HG03575 (cell line): Measurements from ENCODE around the gene GADD45G.

Experiments
- ATAC-seq: cut with Tn5 transposase; IDR thresholded peaks from one replicate; pipeline ENCODE4 v1.9.1; 2021; ENCODE audit not compliant: unreplicated experiment, insufficient number of reproducible peaks, low FRiP score; ENCODE audit errors: extremely low read depth

The GADD45G gene

DNA sequence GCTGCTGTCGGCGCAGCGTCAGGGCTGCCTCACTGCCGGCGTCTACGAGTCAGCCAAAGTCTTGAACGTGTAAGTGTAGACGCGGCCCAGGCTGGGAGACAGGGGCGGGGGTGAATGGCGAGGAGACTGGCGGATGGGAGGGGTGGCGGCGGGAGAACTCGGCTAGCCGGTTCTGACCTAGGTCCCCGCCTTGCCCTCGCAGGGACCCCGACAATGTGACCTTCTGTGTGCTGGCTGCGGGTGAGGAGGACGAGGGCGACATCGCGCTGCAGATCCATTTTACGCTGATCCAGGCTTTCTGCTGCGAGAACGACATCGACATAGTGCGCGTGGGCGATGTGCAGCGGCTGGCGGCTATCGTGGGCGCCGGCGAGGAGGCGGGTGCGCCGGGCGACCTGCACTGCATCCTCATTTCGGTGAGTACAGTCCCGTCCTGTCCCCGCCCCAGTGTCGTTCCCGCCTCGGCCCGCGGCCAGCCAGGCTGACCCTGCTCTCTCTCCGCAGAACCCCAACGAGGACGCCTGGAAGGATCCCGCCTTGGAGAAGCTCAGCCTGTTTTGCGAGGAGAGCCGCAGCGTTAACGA lies 745 bp downstream of the GADD45G start:
- ATAC-seq, result no peak

DNA sequence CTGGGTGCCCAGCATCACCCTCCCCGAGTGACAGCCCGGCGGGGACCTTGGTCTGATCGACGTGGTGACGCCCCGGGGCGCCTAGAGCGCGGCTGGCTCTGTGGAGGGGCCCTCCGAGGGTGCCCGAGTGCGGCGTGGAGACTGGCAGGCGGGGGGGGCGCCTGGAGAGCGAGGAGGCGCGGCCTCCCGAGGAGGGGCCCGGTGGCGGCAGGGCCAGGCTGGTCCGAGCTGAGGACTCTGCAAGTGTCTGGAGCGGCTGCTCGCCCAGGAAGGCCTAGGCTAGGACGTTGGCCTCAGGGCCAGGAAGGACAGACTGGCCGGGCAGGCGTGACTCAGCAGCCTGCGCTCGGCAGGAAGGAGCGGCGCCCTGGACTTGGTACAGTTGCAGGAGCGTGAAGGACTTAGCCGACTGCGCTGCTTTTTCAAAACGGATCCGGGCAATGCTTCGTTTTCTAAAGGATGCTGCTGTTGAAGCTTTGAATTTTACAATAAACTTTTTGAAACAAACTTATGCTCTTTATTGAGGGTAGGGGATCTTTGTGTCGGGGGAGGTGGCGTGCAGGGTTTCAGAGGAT lies 1.3 kb downstream of the GADD45G start:
- no peak for ATAC-seq

GRCh38 chr9:89606624-89607311 lies 2.0 kb downstream of the GADD45G start:
- ATAC-seq, result no peak

DNA sequence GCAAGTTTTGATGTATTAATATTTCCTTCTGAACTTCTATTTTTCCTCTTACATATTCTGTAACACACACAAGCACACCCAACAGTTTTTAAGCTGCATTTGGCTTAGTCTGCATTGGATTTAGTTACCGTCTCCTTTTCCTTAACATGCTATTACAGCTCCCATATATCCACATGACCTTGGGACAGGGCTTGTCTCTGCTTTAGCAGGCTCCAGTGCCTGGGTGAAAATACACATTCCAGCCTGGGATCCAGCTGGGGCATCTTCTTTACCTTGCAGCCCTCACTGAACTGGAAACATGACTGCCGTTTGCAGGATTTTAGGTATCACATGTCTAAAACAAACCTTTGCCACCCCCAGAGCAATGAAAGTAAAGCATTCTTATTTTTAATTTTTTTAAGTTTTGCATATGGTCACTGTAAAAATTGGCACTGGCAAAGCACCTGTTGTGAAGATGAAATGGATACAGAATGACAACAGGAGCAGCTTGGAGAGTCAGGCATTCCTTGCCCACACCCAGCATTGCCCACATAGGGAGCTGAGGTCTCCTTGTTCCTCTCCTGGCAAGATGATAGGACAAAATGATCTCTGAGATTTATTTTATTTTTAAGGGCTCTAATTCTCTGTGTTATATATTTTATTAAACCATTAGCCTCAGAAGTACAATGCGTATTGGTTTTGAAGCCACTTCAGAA lies 4.0 kb downstream of the GADD45G start:
- ATAC-seq, result no peak

- ATAC-seq, result no peak
These were observed 4.7 kb downstream of the GADD45G start for GRCh38 chr9:89609426-89610006.

DNA sequence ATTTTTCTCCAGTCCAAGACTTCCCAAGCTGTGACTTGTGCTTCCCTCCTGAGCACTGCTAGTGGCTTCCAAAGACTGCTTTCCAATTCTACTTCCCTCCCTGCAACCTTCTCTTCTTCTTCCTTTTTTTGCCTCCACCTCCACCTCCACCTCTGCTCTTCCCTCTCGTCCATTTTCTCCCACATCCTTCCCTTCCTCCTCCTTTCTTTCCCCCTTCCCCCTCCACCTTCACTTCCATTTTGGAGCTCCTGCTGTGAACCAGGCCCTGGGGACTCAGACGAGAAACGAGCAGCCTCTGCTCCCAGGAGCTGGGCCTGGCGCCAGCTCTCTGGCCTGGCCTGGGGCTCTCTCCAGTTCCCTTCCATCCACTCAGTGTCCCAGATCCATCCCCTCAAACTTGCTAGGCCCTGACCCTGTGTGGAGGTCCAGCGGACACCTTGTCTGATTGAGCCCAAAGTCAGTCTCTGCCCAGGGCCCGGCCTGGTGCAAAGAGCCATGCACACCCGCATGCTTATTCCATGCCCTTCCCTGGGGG lies 5.6 kb downstream of the GADD45G start:
- ATAC-seq, result no peak

- ATAC-seq, result no peak
These were observed 6.6 kb downstream of the GADD45G start for GRCh38 chr9:89611425-89611824.

GRCh38 chr9:89612566-89613278 lies 7.9 kb downstream of the GADD45G start:
- no peak for ATAC-seq

DNA sequence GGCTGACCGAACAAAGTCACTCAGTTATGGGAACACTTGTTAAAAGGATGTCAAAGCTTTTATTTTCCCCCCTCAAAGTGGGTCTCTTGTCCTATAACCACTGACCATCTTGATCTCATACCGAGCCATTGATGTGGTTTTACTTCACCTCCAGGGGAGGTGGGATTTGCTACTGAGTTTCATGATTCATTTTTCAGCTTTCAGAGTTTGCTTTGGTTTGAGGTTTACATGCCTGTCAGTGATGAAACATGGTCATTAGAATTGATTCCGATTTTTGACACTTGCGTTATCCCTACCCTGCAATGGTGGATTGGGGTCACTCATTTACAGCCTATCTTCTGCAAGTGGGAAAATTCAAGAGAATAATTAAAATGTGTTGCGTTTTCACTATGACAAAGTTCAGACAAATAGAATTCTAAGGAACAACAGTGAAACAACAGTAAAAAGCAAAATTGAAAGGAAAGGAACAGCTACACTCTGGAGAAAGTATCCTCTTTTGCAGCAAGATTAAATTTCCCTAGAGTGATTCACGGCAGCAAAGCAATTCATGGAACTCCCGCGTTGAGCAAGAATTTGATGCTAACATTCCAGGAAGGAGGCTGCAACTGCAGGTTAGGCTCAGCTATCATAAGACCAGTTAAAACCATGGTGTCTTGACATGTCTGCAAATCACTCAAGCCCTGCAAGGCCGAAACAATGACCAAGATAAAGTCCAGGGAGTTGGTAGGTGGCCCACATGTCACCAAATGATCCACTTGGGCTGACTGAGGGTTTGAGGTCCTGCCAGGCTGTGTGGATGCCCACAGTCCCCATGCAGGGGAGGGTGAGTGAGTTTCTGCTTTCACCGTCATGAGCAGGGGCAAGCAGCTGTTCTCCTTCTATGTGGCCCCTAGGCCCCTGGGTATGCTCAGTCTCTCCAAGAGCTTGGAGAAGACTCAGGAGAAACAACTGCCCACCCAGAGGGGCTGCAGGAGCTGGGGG lies 9.4 kb downstream of the GADD45G start:
- ATAC-seq, result no peak

GRCh38 chr9:89615661-89616060 lies 10.8 kb downstream of the GADD45G start:
- ATAC-seq, result no peak

DNA sequence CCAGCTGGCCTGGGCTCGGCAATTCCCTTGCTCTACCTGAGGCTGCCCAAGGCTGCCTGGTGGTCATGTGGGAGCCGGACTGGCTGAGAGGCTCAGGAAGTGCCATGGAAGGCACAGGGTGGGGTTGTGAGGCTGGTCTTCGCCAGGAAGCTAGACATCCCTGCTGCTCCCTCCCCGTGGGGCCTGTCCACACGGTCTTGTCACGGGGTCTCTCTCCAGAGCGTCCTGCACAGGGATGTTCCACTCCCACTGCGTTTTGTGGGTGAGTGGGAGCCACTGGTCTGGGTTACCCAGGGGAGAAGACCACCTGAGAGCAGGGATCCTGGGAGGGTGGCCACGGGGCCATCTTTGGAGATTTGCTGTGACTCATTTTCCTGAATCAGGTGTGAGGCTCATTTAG lies 11.6 kb downstream of the GADD45G start:
- ATAC-seq, result no peak

DNA sequence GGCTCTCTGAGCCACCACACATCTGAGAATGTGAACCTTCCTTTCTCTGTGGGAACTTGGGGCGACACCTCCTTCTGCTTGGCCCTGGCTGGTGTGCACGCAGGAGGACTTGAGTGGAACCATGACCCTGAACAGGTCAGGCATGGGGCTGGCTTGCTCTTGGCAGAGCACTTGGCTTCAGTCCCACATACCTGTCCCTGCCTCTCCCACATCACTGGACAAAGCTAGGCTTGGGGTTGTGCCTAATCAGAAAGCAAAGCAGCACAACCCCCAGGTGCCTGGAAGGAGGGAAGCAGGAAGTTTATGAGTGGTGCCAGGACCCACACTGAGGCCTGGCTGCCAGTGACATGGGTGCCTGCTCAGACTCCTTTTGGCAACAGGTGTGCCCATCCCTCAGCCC lies 13.2 kb downstream of the GADD45G start:
- no peak for ATAC-seq

GRCh38 chr9:89619019-89619418 lies 14.2 kb downstream of the GADD45G start:
- no peak for ATAC-seq

GRCh38 chr9:89619424-89620138 lies 14.8 kb downstream of the GADD45G start:
- ATAC-seq, result no peak

GRCh38 chr9:89621031-89621430 lies 16.2 kb downstream of the GADD45G start:
- ATAC-seq, result no peak

GRCh38 chr9:89621676-89622075 lies 16.9 kb downstream of the GADD45G start:
- no peak for ATAC-seq
